ENCODE measurements around the gene RHOV.

DNA sequence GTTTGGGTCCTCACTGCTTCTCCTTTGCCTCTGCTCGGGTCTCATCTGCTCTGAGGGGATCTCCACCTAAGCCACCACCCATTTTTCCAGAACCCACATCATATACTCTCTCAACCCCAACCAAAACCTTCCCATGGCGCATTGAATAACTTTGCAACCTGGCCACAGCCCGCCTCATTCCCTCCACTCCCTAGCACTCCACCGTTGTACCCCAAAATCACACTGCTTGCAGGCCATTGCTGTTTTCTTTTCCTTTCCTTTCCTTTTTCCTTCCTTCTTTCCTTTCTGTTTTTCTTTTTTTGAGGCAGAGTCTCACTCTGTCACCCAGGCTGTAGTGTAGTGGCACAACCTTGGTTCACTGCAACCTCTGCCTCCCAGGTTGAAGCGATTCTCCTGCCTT is 17.1 kb upstream of the RHOV start:
- TF ChIP-seq, protein P1, sequence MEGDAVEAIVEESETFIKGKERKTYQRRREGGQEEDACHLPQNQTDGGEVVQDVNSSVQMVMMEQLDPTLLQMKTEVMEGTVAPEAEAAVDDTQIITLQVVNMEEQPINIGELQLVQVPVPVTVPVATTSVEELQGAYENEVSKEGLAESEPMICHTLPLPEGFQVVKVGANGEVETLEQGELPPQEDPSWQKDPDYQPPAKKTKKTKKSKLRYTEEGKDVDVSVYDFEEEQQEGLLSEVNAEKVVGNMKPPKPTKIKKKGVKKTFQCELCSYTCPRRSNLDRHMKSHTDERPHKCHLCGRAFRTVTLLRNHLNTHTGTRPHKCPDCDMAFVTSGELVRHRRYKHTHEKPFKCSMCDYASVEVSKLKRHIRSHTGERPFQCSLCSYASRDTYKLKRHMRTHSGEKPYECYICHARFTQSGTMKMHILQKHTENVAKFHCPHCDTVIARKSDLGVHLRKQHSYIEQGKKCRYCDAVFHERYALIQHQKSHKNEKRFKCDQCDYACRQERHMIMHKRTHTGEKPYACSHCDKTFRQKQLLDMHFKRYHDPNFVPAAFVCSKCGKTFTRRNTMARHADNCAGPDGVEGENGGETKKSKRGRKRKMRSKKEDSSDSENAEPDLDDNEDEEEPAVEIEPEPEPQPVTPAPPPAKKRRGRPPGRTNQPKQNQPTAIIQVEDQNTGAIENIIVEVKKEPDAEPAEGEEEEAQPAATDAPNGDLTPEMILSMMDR (conservative IDR thresholded peaks at IDR 0.05; ENCODE audit: low read length), result no peak
- TF ChIP-seq EZH2phosphoT487 (IDR thresholded peaks at IDR 0.05; ENCODE audit: borderline replicate concordance, low read depth, low read length), result no peak
